CD14-positive monocyte (primary cell): ENCODE measurements around the gene CLK3. TPM values are rescaled to one million over a fixed set of nuclear protein-coding genes. Genes with fewer than 3 reads are reported as not detected.

Source experiments
- DNase-seq, 3 donors: peaks; one replicate each; pipeline ENCODE4 v3.0.0-alpha.2; 2011 to 2022
- H2AFZ ChIP-seq: 2 replicates; pipeline ENCODE4 v1.6.0; 2012; ENCODE audit warnings: mild to moderate bottlenecking, low read depth, low read length, inconsistent platforms; ENCODE audit not compliant: insufficient read depth, poor library complexity, severe bottlenecking
- H3K27ac ChIP-seq, 2 donors: 1 replicate in 1 of 2; 2 replicates in 1 of 2; pipeline ENCODE4 v1.5.1; 2012 to 2013; ENCODE audit warnings: low read length in 2 of 2, control low read depth in 1 of 2, inconsistent platforms in 1 of 2, low read depth in 1 of 2, mild to moderate bottlenecking in 1 of 2
- H3K27me3 ChIP-seq, 2 donors: one replicate each; pipeline versions ENCODE4 v1.6.0 to v1.6.1; 2011 to 2013; ENCODE audit warnings: low read length in 2 of 2; ENCODE audit not compliant: control insufficient read depth in 2 of 2, insufficient read depth in 2 of 2
- H3K36me3 ChIP-seq, 2 donors: replicated peaks in 1 of 2; 1 replicate in 1 of 2; 2 replicates in 1 of 2; pipeline versions ENCODE4 v1.5.1 to v1.6.1; 2012 to 2013; ENCODE audit warnings: low read length in 2 of 2, control low read depth in 1 of 2, inconsistent platforms in 1 of 2, mild to moderate bottlenecking in 1 of 2; ENCODE audit not compliant: insufficient read depth in 2 of 2, control insufficient read depth in 1 of 2
- H3K4me1 ChIP-seq, 2 donors: 1 replicate in 1 of 2; 2 replicates in 1 of 2; pipeline versions ENCODE4 v1.5.1 to v1.6.1; 2012 to 2013; ENCODE audit warnings: low read length in 2 of 2, control low read depth in 1 of 2, inconsistent platforms in 1 of 2, mild to moderate bottlenecking in 1 of 2, moderate library complexity in 1 of 2; ENCODE audit not compliant: insufficient read depth in 2 of 2, control insufficient read depth in 1 of 2
- H3K4me2 ChIP-seq: replicated peaks from 2 replicates; pipeline ENCODE3; 2012; ENCODE audit warnings: low read length, moderate library complexity, mild to moderate bottlenecking; ENCODE audit not compliant: poor library complexity, severe bottlenecking; ENCODE audit errors: extremely low read depth
- H3K4me3 ChIP-seq, 3 experiments: fragments of 200-600 bp in 1 of 3; sonication (generic) in 1 of 3; replicated peaks in 1 of 3; 1 replicate in 2 of 3; 2 replicates in 1 of 3; pipeline ENCODE4 v1.5.1; 2011 to 2013; ENCODE audit warnings: low read length in 3 of 3, mild to moderate bottlenecking in 3 of 3, control low read depth in 2 of 3, low read depth in 2 of 3, inconsistent platforms in 1 of 3, moderate library complexity in 1 of 3
- H3K79me2 ChIP-seq: 2 replicates; pipeline ENCODE4 v1.6.0; 2012; ENCODE audit warnings: mild to moderate bottlenecking, control low read depth, inconsistent platforms, low read length, moderate library complexity; ENCODE audit not compliant: insufficient read depth
- H3K9ac ChIP-seq: 2 replicates; pipeline ENCODE4 v1.6.0; 2017; ENCODE audit warnings: low read length, mild to moderate bottlenecking; ENCODE audit not compliant: insufficient read depth, poor library complexity, severe bottlenecking
- H3K9me3 ChIP-seq, 2 donors: replicated peaks in 1 of 2; 1 replicate in 1 of 2; 2 replicates in 1 of 2; pipeline versions ENCODE4 v1.5.1 to v1.6.1; 2012 to 2013; ENCODE audit warnings: low read length in 2 of 2, control low read depth in 1 of 2; ENCODE audit not compliant: control insufficient read depth in 1 of 2, insufficient read depth in 1 of 2
- H4K20me1 ChIP-seq: 2 replicates; pipeline ENCODE4 v1.6.0; 2012; ENCODE audit warnings: mild to moderate bottlenecking, low read length, control low read depth, moderate library complexity; ENCODE audit not compliant: insufficient read depth
- H3K27ac Mint-ChIP-seq, 7 donors: one replicate each; pipeline ENCODE4 v1.8.0; 2020; ENCODE audit warnings: mild to moderate bottlenecking in 7 of 7, mixed read lengths in 7 of 7, moderate library complexity in 6 of 7, inconsistent platforms in 2 of 7
- H3K27me3 Mint-ChIP-seq, 3 donors: one replicate each; pipeline ENCODE4 v1.8.0; 2021 to 2022; ENCODE audit warnings: low read depth in 3 of 3, mild to moderate bottlenecking in 3 of 3, mixed read lengths in 3 of 3, moderate library complexity in 3 of 3, inconsistent platforms in 1 of 3
- H3K36me3 Mint-ChIP-seq, 2 donors: one replicate each; pipeline ENCODE4 v1.8.0; 2020; ENCODE audit warnings: mixed read lengths in 2 of 2, inconsistent platforms in 1 of 2, mild to moderate bottlenecking in 1 of 2
- H3K4me1 Mint-ChIP-seq: one replicate; pipeline ENCODE4 v1.8.0; 2020; ENCODE audit warnings: mild to moderate bottlenecking, mixed read lengths
- H3K4me3 Mint-ChIP-seq, 2 donors: one replicate each; pipeline ENCODE4 v1.8.0; 2020; ENCODE audit warnings: mild to moderate bottlenecking in 2 of 2, mixed read lengths in 2 of 2, moderate library complexity in 1 of 2
- H3K9me3 Mint-ChIP-seq, 7 donors: one replicate each; pipeline ENCODE4 v1.8.0; 2020 to 2022; ENCODE audit warnings: mixed read lengths in 7 of 7, mild to moderate bottlenecking in 6 of 7, moderate library complexity in 6 of 7, inconsistent platforms in 2 of 7
- WGBS: methylation state at CpG from one replicate; pipeline ENCODE4 v1.1.5; 2013; ENCODE audit warnings: missing lambda C conversion rate; ENCODE audit not compliant: insufficient coverage; 5-methylcytosine and 5-hydroxymethylcytosine counted together
- intact Hi-C, 2 donors: fragments of 100-400 bp; cut with micrococcal nuclease; formaldehyde crosslinking; loops; one replicate each; pipeline versions ENCODE4 v1.15.0 to v1.15.1; 2023
- polyA plus RNA-seq, 3 donors: library from polyadenylated mRNA; depleted of rRNA in 1 of 3; unstranded in 2 of 3; stranded (reverse) in 1 of 3; fragments of 300-500 nt in 2 of 3; fragments of >200 nt in 1 of 3; fragmentation: Illumina TruSeq in 2 of 3; gene quantifications; 1 replicate in 2 of 3; 2 replicates in 1 of 3; pipeline ENCODE4 v1.2.3, GENCODE V29; 2012 to 2021
- TF ChIP-seq, protein P1 (sequence below): fragments of 200-600 bp; IDR thresholded peaks from one replicate; pipeline ENCODE4 v1.8.0; 2022; ENCODE audit warnings: antibody characterized with exemption, mild to moderate bottlenecking

Gene CLK3
- polyA plus RNA-seq, 3 donors: 27.6 to 354 (median 33.2) TPM

DNA sequence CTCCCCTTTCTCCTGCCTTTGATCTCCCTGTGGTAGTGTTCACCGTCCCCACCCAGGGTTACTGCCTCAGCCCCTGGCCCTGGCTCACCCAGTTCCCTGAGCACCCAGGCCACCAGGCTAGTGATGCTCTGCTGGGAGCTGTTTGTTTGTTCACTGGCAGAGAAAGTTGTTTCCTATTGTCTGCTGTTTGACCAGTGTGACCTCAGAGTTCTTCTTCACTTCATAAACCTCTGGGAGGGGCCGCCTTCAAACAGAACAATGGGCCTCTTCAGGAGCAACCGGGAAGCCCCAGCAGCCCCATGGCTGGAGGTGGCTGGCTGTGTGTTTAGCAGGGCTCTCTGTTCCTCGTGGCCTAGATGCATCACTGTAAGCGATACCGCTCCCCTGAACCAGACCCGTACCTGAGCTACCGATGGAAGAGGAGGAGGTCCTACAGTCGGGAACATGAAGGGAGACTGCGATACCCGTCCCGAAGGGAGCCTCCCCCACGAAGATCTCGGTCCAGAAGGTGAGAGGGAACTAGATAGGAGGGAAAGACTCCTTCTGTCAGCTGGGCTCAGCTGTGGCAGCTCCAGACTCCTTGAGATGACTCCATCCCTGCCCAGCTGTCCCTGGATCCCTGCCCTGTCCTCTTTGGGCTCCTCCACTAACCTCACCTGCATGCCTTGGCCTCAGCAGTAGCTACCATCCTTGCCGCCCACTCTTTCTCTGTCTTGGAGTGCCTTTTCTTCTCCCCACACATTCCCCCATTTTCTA is 3.4 kb downstream of the CLK3 start:
- no peak for DNase-seq
- H3K9me3 Mint-ChIP-seq: peaks cover 0 to 1% (median 0%) of the 10 kb centered on the region in 7 donors
- H3K4me3 Mint-ChIP-seq: no peak overlapping the region
- Histone ChIP-seq H3K9me3 (no peaks in the 10 kb centered on the region), H3K36me3 (peaks cover 55 to 66% of the 10 kb centered on the region in 2 donors), H2AFZ (no peak overlapping the region), H3K4me3 (no peak overlapping the region), H3K79me2 (peaks cover 86% of the 10 kb centered on the region), H3K27ac (no peak overlapping the region), H4K20me1 (peaks cover 78% of the 10 kb centered on the region), H3K27me3 (no peaks in the 10 kb centered on the region), H3K4me1 (peaks cover 15 to 28% of the 10 kb centered on the region in 2 donors), H3K9ac (no peak overlapping the region), H3K4me2 (no peak overlapping the region)
- WGBS: 97% methylated on average over 11 of the region's 15 CpGs
- peaks cover 0 to 2% (median 0%) of the 10 kb centered on the region in 3 donors for H3K27me3 Mint-ChIP-seq
- peaks cover 26% of the 10 kb centered on the region for H3K4me1 Mint-ChIP-seq
- TF ChIP-seq, protein P1, sequence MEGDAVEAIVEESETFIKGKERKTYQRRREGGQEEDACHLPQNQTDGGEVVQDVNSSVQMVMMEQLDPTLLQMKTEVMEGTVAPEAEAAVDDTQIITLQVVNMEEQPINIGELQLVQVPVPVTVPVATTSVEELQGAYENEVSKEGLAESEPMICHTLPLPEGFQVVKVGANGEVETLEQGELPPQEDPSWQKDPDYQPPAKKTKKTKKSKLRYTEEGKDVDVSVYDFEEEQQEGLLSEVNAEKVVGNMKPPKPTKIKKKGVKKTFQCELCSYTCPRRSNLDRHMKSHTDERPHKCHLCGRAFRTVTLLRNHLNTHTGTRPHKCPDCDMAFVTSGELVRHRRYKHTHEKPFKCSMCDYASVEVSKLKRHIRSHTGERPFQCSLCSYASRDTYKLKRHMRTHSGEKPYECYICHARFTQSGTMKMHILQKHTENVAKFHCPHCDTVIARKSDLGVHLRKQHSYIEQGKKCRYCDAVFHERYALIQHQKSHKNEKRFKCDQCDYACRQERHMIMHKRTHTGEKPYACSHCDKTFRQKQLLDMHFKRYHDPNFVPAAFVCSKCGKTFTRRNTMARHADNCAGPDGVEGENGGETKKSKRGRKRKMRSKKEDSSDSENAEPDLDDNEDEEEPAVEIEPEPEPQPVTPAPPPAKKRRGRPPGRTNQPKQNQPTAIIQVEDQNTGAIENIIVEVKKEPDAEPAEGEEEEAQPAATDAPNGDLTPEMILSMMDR: no peak
- peak overlapping the region in 5 of 7 donors; percentile 7 to 57 (median 40) for H3K27ac Mint-ChIP-seq
- intact Hi-C loops: loop anchor here (5.0 to 10.0 kb wide), 4 partner anchors 72 to 157 kb away; partner anchors contain the start of genes UBL7 (in 2 of the 2) and ARID3B (in 1 of the 2)
- peaks cover 56 to 58% of the 10 kb centered on the region in 2 donors for H3K36me3 Mint-ChIP-seq

DNA sequence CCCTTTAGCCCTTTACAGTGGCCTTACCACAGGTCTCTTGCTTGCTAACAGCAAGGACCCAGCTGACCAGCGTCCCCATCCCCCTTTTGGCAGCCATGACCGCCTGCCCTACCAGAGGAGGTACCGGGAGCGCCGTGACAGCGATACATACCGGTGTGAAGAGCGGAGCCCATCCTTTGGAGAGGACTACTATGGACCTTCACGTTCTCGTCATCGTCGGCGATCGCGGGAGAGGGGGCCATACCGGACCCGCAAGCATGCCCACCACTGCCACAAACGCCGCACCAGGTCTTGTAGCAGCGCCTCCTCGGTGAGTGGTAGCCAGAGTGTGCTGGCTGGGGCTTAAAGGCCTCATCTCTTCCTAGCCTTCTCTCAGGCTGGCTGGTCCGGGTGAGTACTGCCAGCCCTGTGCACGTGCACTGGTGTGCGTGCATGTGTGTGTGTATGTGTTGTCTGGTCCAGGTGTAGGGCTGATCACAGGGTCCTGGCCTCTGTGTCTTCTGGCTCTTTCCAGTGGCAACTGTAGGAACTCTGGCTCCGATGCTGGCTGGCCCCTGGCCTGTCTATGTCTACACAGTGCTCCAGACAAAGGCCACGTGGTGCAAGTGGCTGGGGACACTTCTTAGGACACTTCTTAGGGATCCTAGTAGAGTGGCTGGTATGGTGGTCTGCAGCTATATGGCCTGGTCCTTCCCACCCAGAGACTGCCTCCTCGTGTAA is 4.4 kb downstream of the CLK3 start:
- H3K4me3 ChIP-seq: no peak overlapping the region
- peaks cover 22% of the 10 kb centered on the region for H3K4me1 Mint-ChIP-seq
- H3K36me3 Mint-ChIP-seq: peaks cover 66 to 69% of the 10 kb centered on the region in 2 donors
- DNase-seq: no peak
- no peak overlapping the region for H3K4me3 Mint-ChIP-seq
- peaks cover 66 to 76% of the 10 kb centered on the region in 2 donors for H3K36me3 ChIP-seq
- peaks cover 89% of the 10 kb centered on the region for H4K20me1 ChIP-seq
- peaks cover 12 to 20% of the 10 kb centered on the region in 2 donors for H3K4me1 ChIP-seq
- H3K79me2 ChIP-seq: peaks cover 86% of the 10 kb centered on the region
- H3K4me2 ChIP-seq: no peak overlapping the region
- TF ChIP-seq, protein P1: no peak
- no peak overlapping the region for H3K27ac ChIP-seq
- H3K9ac ChIP-seq: no peak overlapping the region
- H3K9me3 Mint-ChIP-seq: peaks cover 0 to 1% (median 0%) of the 10 kb centered on the region in 7 donors
- H3K27me3 Mint-ChIP-seq: peaks cover 0 to 2% (median 1%) of the 10 kb centered on the region in 3 donors
- peak overlapping the region in 2 of 7 donors; percentile 6 to 74 for H3K27ac Mint-ChIP-seq
- no peak overlapping the region for H2AFZ ChIP-seq
- intact Hi-C loops: loop anchor here (5.0 to 10.0 kb wide), 4 partner anchors 73 to 158 kb away; partner anchors contain the start of genes UBL7 (in 2 of the 2) and ARID3B (in 1 of the 2)
- H3K27me3 ChIP-seq: no peaks in the 10 kb centered on the region
- 97% methylated on average over 20 of the region's 27 CpGs for WGBS
- no peaks in the 10 kb centered on the region for H3K9me3 ChIP-seq
